ENCODE data around the gene GRAMD4.

Gene GRAMD4

GRCh38 chr22:46664301-46664855 lies 44.2 kb downstream of the GRAMD4 start:
- Mint-ChIP-seq H3K27ac (no peak overlapping the region), H3K9me3 (no peaks in the 10 kb centered on the region), H3K4me1 (ENCODE audit: low read depth) (peaks cover 22% of the 10 kb centered on the region), H3K27me3 (no peaks in the 10 kb centered on the region), H3K4me3 (no peak overlapping the region), H3K36me3 (ENCODE audit: low read depth) (peaks cover 14% of the 10 kb centered on the region)
- no peak for DNase-seq

DNA sequence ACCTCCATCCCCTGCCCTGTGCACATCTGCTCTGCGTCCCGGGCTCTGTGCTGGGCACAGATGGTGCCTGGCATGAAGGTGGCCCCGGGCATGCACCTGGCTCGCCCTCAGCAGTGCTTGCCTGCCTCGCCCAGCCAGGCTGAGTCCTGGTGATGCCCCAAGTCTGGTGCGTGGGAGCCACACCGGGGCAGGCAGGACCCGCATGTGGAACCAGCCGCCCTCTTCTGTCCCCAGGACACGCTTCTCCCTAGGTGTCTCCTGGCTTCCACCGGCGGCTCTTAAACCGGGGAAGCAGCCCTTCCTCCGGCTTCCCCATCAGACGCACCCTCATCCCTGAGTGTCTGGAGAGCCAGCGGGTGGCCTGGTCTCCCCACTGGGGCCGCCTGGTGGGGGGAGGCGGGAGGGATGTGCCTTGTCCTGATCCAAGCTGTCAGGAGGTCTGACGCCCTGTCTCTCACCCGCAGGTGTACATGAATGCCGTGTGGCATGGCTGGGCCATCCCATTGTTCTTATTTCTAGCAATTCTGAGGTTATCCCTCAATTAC lies 45.0 kb downstream of the GRAMD4 start:
- no peaks in the 10 kb centered on the region for H3K27me3 Mint-ChIP-seq
- peaks cover 18% of the 10 kb centered on the region for H3K4me1 Mint-ChIP-seq (ENCODE audit: low read depth)
- no peak overlapping the region for H3K27ac Mint-ChIP-seq
- DNase-seq, result no peak
- peaks cover 17% of the 10 kb centered on the region for H3K36me3 Mint-ChIP-seq (ENCODE audit: low read depth)
- no peaks in the 10 kb centered on the region for H3K9me3 Mint-ChIP-seq
- no peak overlapping the region for H3K4me3 Mint-ChIP-seq

DNA sequence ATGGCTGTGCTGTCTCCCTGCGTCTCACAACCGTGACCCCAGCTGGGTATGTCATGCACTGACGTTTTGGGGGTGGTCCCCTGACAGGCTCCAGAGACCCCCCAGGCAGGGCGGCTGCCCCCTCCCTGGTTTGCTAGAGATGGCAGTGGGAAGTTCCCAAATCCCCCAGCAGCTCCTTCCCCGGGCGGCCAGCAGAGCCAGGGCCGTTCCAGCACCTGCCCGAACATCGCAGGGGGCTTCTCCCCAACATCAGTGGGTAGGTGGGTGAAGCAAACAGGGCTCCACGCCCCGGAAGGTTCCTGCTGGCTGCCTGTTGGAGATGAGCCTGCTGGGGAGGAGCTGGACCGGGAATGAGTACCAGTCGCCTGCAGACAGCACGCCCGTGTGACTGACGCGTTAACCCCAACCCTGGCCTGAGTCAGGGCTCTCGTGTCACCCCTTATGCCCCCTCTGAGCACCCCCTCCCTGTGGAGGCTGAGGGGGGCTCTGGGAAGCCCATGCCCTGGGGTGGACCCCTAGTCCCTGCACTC lies 45.6 kb downstream of the GRAMD4 start:
- Mint-ChIP-seq H3K4me1 (ENCODE audit: low read depth) (peaks cover 12% of the 10 kb centered on the region), H3K27ac (no peak overlapping the region), H3K9me3 (no peaks in the 10 kb centered on the region), H3K27me3 (no peaks in the 10 kb centered on the region), H3K36me3 (ENCODE audit: low read depth) (peaks cover 17% of the 10 kb centered on the region), H3K4me3 (no peak overlapping the region)
- DNase-seq, result no peak

DNA sequence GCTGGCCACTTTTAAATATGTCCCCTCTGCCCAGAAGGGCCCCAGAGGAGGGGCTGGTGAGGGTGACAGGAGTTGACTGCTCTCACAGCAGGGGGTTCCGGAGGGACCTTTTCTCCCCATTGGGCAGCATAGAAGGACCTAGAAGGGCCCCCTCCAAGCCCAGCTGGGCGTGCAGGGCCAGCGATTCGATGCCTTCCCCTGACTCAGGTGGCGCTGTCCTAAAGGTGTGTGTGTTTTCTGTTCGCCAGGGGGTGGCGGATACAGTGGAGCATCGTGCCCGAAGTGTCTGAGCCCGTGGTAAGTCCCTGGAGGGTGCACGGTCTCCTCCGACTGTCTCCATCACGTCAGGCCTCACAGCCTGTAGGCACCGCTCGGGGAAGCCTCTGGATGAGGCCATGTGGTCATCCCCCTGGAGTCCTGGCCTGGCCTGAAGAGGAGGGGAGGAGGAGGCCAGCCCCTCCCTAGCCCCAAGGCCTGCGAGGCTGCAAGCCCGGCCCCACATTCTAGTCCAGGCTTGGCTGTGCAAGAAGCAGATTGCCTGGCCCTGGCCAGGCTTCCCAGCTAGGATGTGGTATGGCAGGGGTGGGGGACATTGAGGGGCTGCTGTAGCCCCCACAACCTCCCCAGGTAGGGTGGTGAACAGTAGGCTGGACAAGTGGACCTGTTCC lies 46.5 kb downstream of the GRAMD4 start:
- Mint-ChIP-seq H3K4me1 (ENCODE audit: low read depth) (peaks cover 3% of the 10 kb centered on the region), H3K27ac (no peak overlapping the region), H3K27me3 (no peaks in the 10 kb centered on the region), H3K9me3 (no peaks in the 10 kb centered on the region), H3K4me3 (no peak overlapping the region), H3K36me3 (ENCODE audit: low read depth) (peaks cover 17% of the 10 kb centered on the region)
- DNase-seq, result no peak

- Mint-ChIP-seq H3K36me3 (ENCODE audit: low read depth) (peaks cover 17% of the 10 kb centered on the region), H3K4me3 (no peak overlapping the region), H3K27ac (no peak overlapping the region)
Measured at GRCh38 chr22:46667245-46667623, 47.0 kb downstream of the GRAMD4 start.

GRCh38 chr22:46668116-46668515 lies 47.9 kb downstream of the GRAMD4 start:
- Mint-ChIP-seq H3K4me1 (ENCODE audit: low read depth) (peaks cover 9% of the 10 kb centered on the region), H3K4me3 (no peak overlapping the region), H3K9me3 (no peaks in the 10 kb centered on the region), H3K27me3 (no peaks in the 10 kb centered on the region), H3K36me3 (ENCODE audit: low read depth) (peaks cover 17% of the 10 kb centered on the region), H3K27ac (no peak overlapping the region)
- no peak for DNase-seq

More at GRCh38 chr22:46667245-46667623, 47.0 kb downstream of the GRAMD4 start:
- DNase-seq, result no peak
- H3K4me1 Mint-ChIP-seq (ENCODE audit: low read depth), result peaks cover under 1% of the 10 kb centered on the region
- no peaks in the 10 kb centered on the region for H3K27me3 Mint-ChIP-seq
- H3K9me3 Mint-ChIP-seq, result no peaks in the 10 kb centered on the region

DNA sequence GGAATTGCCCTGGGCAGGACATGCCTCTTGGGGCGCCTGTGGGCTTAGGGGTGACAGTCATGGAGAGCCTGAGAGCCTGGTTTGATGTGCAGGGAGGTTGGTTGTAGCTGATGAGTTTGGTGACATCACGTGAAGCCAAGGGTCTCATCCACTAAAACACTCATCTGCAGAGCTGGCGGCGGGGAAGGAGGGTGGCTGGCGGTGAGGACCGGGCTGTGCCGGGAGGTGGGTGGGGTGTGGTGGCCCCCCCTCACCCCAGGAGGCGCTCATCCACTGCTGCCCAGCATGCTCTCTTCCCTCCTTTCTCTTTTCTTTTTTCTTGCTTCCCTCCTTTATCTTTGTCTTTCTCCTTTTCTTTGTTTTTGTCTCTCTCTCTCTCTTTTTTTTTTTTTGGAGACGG lies 49.0 kb downstream of the GRAMD4 start:
- peaks cover 20% of the 10 kb centered on the region for H3K4me1 Mint-ChIP-seq (ENCODE audit: low read depth)
- H3K27ac Mint-ChIP-seq, result no peak overlapping the region
- H3K9me3 Mint-ChIP-seq, result no peaks in the 10 kb centered on the region
- H3K27me3 Mint-ChIP-seq, result no peaks in the 10 kb centered on the region
- H3K36me3 Mint-ChIP-seq (ENCODE audit: low read depth), result peaks cover 14% of the 10 kb centered on the region
- no peak for DNase-seq
- no peak overlapping the region for H3K4me3 Mint-ChIP-seq

- no peak for DNase-seq
- peaks cover 25% of the 10 kb centered on the region for H3K36me3 Mint-ChIP-seq (ENCODE audit: low read depth)
- peaks cover 45% of the 10 kb centered on the region for H3K4me1 Mint-ChIP-seq (ENCODE audit: low read depth)
- H3K9me3 Mint-ChIP-seq, result no peaks in the 10 kb centered on the region
- no peaks in the 10 kb centered on the region for H3K27me3 Mint-ChIP-seq
- H3K4me3 Mint-ChIP-seq, result no peak overlapping the region
- no peak overlapping the region for H3K27ac Mint-ChIP-seq
Measured at GRCh38 chr22:46671824-46672432, 51.7 kb downstream of the GRAMD4 start.

DNA sequence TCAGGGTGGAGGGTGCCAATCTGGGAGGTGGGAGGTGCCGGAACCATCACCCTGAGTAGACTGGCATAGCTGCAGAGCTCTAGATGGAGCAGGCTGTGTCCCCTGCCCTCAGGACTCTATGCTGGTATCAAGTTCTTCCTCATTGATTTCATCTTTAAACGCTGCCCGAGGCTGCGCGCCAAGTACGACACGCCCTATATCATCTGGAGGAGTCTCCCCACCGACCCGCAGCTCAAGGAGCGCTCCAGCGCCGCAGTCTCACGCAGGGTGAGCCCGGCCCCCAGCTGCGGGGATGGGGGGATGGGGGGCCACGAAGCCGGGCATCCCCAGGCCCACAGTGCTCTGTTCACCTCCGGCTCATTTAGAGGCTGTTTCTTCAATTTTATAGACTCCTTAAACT lies 52.5 kb downstream of the GRAMD4 start:
- H3K36me3 Mint-ChIP-seq (ENCODE audit: low read depth), result peaks cover 23% of the 10 kb centered on the region
- no peaks in the 10 kb centered on the region for H3K27me3 Mint-ChIP-seq
- no peak overlapping the region for H3K4me3 Mint-ChIP-seq
- no peak for DNase-seq
- H3K9me3 Mint-ChIP-seq, result no peaks in the 10 kb centered on the region
- H3K27ac Mint-ChIP-seq, result peak overlapping the region; percentile 94
- H3K4me1 Mint-ChIP-seq (ENCODE audit: low read depth), result peaks cover 50% of the 10 kb centered on the region

DNA sequence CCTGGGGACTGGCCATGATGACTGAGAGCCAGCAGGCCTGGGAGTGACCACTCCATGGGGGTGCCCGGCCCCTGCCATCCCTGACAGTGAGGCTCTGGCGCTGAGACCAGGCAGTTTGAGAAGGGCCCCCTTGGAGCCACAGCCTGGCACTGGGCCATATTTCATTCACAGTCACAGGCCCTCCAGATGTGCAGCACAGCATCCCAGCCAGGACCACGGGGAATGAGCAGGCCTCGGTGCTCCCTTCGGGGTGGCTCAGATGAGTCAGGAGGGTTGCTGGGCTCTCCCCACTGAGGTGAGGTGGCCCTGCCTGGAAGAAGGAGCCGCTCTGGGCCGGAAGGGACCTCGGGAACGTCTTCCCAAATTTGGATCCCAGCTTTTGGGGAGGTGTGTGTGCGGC lies 53.0 kb downstream of the GRAMD4 start:
- Mint-ChIP-seq H3K4me1 (ENCODE audit: low read depth) (peaks cover 52% of the 10 kb centered on the region), H3K27me3 (no peaks in the 10 kb centered on the region), H3K9me3 (no peaks in the 10 kb centered on the region), H3K4me3 (peak overlapping the region; percentile 80), H3K36me3 (ENCODE audit: low read depth) (peaks cover 26% of the 10 kb centered on the region), H3K27ac (peak overlapping the region; percentile 94)
- DNase-seq, result no peak

GRCh38 chr22:46673662-46674236 lies 53.6 kb downstream of the GRAMD4 start:
- Mint-ChIP-seq H3K27me3 (no peaks in the 10 kb centered on the region), H3K4me1 (ENCODE audit: low read depth) (peaks cover 56% of the 10 kb centered on the region), H3K27ac (peak overlapping the region; percentile 94), H3K36me3 (ENCODE audit: low read depth) (peaks cover 29% of the 10 kb centered on the region), H3K4me3 (peak overlapping the region; percentile 80), H3K9me3 (no peaks in the 10 kb centered on the region)
- no peak for DNase-seq

DNA sequence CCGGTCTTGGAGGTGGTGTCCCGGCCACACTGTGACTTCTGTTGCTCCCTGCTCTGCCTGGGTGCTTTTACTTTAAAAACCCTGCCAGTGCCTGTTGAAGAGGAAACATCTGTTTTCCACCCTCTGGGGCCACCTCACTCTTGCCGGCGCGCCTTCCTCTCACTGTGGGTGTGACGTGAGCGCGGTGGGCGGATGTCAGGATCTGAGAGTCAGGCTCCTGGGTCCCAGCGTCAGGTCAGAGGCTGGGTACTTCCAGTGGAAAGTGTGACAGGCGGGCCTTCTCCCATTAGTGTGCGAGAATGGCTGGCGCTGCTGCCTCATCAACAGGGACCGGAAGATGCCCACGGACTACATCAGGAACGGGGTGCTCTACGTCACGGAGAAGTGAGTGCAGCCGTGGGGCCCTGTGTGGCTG lies 54.2 kb downstream of the GRAMD4 start:
- peak overlapping the region; percentile 80 for H3K4me3 Mint-ChIP-seq
- H3K9me3 Mint-ChIP-seq, result no peaks in the 10 kb centered on the region
- H3K4me1 Mint-ChIP-seq (ENCODE audit: low read depth), result peaks cover 56% of the 10 kb centered on the region
- DNase-seq, result peak; percentile 93
- H3K27ac Mint-ChIP-seq, result peak overlapping the region; percentile 94
- H3K36me3 Mint-ChIP-seq (ENCODE audit: low read depth), result peaks cover 26% of the 10 kb centered on the region
- H3K27me3 Mint-ChIP-seq, result no peaks in the 10 kb centered on the region

DNA sequence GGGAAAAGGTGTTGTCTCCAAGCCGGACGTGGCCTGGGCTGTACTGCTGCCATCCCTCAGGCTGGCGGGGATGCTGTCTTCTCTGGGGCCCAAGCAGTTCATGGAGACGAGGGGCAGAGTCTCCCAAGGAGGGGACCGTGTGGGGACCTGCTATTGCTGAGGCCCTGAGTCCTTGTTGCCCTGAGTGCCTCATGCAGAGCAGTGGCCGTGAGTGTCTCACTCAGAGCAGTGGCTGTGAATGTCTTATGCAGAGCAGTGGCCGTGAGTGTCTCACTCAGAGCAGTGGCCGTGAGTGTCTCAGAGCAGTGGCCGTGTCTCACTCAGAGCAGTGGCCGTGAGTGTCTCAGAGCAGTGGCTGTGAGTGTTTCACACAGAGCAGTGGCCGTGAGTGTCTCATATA lies 54.7 kb downstream of the GRAMD4 start:
- H3K36me3 Mint-ChIP-seq (ENCODE audit: low read depth), result peaks cover 24% of the 10 kb centered on the region
- no peaks in the 10 kb centered on the region for H3K9me3 Mint-ChIP-seq
- H3K27ac Mint-ChIP-seq, result peak overlapping the region; percentile 94
- H3K4me1 Mint-ChIP-seq (ENCODE audit: low read depth), result peaks cover 56% of the 10 kb centered on the region
- peak overlapping the region; percentile 80 for H3K4me3 Mint-ChIP-seq
- no peaks in the 10 kb centered on the region for H3K27me3 Mint-ChIP-seq
- no peak for DNase-seq

DNA sequence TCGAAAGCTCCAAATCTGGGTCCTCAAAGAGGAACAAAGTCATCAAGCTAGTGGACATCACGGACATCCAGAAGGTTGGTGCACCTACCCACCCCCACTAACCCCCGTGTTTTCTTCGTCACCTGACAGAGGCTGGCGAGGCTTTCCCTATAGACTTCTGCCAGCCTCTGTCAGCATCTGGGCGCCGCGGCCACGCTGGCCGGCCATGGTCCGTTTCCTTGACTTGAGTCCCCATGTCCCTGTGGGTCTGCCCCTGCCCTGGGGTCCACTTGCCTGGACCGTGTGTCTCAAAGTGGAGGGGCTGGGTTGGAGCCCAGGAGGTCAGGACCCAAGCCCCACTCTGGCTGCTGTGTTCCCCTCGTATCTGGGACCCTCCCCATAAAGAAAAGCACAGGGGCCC lies 55.3 kb downstream of the GRAMD4 start:
- no peaks in the 10 kb centered on the region for H3K27me3 Mint-ChIP-seq
- H3K4me1 Mint-ChIP-seq (ENCODE audit: low read depth), result peaks cover 56% of the 10 kb centered on the region
- H3K27ac Mint-ChIP-seq, result peak overlapping the region; percentile 94
- peak overlapping the region; percentile 80 for H3K4me3 Mint-ChIP-seq
- no peak for DNase-seq
- peaks cover 22% of the 10 kb centered on the region for H3K36me3 Mint-ChIP-seq (ENCODE audit: low read depth)
- H3K9me3 Mint-ChIP-seq, result no peaks in the 10 kb centered on the region
